HEK293 (cell line): ENCODE results near the gene GABRR1.

Experiments used
- CTCF ChIA-PET: fragments of 350-600 bp; formaldehyde crosslinking; extraction: SDS; loops from one replicate; lab custom pipeline; 2021; ENCODE audit warnings: antibody characterized with exemption; lab: Yijun Ruan, JAX
- POLR2A ChIA-PET: fragments of 300-600 bp; formaldehyde crosslinking; extraction: SDS; loops from one replicate; lab custom pipeline; 2020; ENCODE audit warnings: antibody characterized with exemption, inconsistent platforms; lab: Yijun Ruan, JAX
- H3K27ac ChIP-seq: fragments of 200-500 bp; sonication (Bioruptor generic); 2 replicates; pipeline ENCODE4 v1.5.1; 2014; ENCODE audit warnings: low read depth, low read length, control low read depth, inconsistent platforms; ENCODE audit errors: extremely low read depth
- H3K36me3 ChIP-seq, 2 experiments: fragments of 200-500 bp in 1 of 2; sonication (Bioruptor generic) in 1 of 2; 1 replicate in 1 of 2; 2 replicates in 1 of 2; pipeline ENCODE4 v1.5.1; 2014 to 2017; ENCODE audit warnings: inconsistent platforms in 2 of 2, low read length in 2 of 2; ENCODE audit not compliant: control insufficient read depth in 2 of 2, insufficient read depth in 1 of 2
- H3K4me1 ChIP-seq: fragments of 200-500 bp; sonication (Bioruptor generic); 2 replicates; pipeline ENCODE4 v1.5.1; 2014; ENCODE audit warnings: mild to moderate bottlenecking, low read length, inconsistent platforms; ENCODE audit not compliant: control insufficient read depth, insufficient read depth
- H3K4me3 ChIP-seq: 2 replicates; pipeline ENCODE4 v1.5.1; 2011; ENCODE audit warnings: low read depth, mild to moderate bottlenecking, control low read depth, low read length, moderate library complexity
- H3K9me3 ChIP-seq: fragments of 200-500 bp; sonication (Bioruptor generic); 2 replicates; pipeline ENCODE4 v1.5.1; 2014; ENCODE audit warnings: low read depth, low read length, inconsistent platforms; ENCODE audit not compliant: control insufficient read depth, insufficient read depth
- BCL11A ChIP-seq: fragments of 450-650 bp; formaldehyde crosslinking; IDR thresholded peaks from 2 replicates; pipeline ENCODE4 v1.5.1; 2016; ENCODE audit warnings: low read depth, missing biosample characterization, missing genetic modification characterization
- WT1 ChIP-seq: fragments of 450-650 bp; formaldehyde crosslinking; IDR thresholded peaks from 2 replicates; pipeline ENCODE4 v1.5.1; 2016; ENCODE audit warnings: missing biosample characterization, missing genetic modification characterization
- ZEB2 ChIP-seq: fragments of 450-650 bp; formaldehyde crosslinking; IDR thresholded peaks from 2 replicates; pipeline ENCODE4 v1.5.1; 2016; ENCODE audit warnings: missing biosample characterization, missing genetic modification characterization
- ZIC2 ChIP-seq: fragments of 450-650 bp; formaldehyde crosslinking; IDR thresholded peaks from 2 replicates; pipeline ENCODE4 v1.5.1; 2016; ENCODE audit warnings: missing biosample characterization, missing genetic modification characterization
- ZNF121 ChIP-seq: fragments of 450-650 bp; formaldehyde crosslinking; IDR thresholded peaks from 2 replicates; pipeline ENCODE4 v1.5.1; 2016; ENCODE audit warnings: missing biosample characterization, missing genetic modification characterization
- ZNF473 ChIP-seq: fragments of 450-650 bp; formaldehyde crosslinking; IDR thresholded peaks from 2 replicates; pipeline ENCODE4 v1.5.1; 2017; ENCODE audit warnings: missing biosample characterization, missing genetic modification characterization
- ZNF510 ChIP-seq: fragments of 450-650 bp; formaldehyde crosslinking; IDR thresholded peaks from 2 replicates; pipeline ENCODE4 v1.5.1; 2018; ENCODE audit warnings: mild to moderate bottlenecking, missing genetic modification characterization, missing biosample characterization; ENCODE audit not compliant: insufficient replicate concordance
- ZNF561 ChIP-seq: fragments of 450-650 bp; IDR thresholded peaks from 2 replicates; pipeline ENCODE4 v1.5.1; 2018; ENCODE audit warnings: missing biosample characterization, missing genetic modification characterization, borderline replicate concordance
- ZNF600 ChIP-seq: fragments of 450-650 bp; formaldehyde crosslinking; IDR thresholded peaks from 2 replicates; pipeline ENCODE4 v1.5.1; 2016; ENCODE audit warnings: missing biosample characterization, missing genetic modification characterization
- ZNF785 ChIP-seq: fragments of 450-650 bp; formaldehyde crosslinking; IDR thresholded peaks from 2 replicates; pipeline ENCODE4 v1.5.1; 2016; ENCODE audit warnings: missing biosample characterization, missing genetic modification characterization
- ZSCAN16 ChIP-seq: fragments of 450-650 bp; formaldehyde crosslinking; IDR thresholded peaks from 2 replicates; pipeline ENCODE4 v1.5.1; 2016; ENCODE audit warnings: missing biosample characterization, missing genetic modification characterization
- ZSCAN18 ChIP-seq: fragments of 450-650 bp; formaldehyde crosslinking; IDR thresholded peaks from 2 replicates; pipeline ENCODE4 v1.5.1; 2016; ENCODE audit warnings: missing biosample characterization, missing genetic modification characterization
- TF ChIP-seq, protein P1 (sequence below): fragments of 450-650 bp; formaldehyde crosslinking; IDR thresholded peaks from 2 replicates; pipeline ENCODE4 v1.5.1; 2016; ENCODE audit warnings: missing biosample characterization, missing genetic modification characterization, low read depth
- TF ChIP-seq, protein P2 (sequence below): fragments of 450-650 bp; formaldehyde crosslinking; IDR thresholded peaks from 2 replicates; pipeline ENCODE4 v1.5.1; 2016; ENCODE audit warnings: missing biosample characterization, missing genetic modification characterization
- TF ChIP-seq, protein P3 (sequence below): fragments of 450-650 bp; IDR thresholded peaks from 2 replicates; pipeline ENCODE4 v1.5.1; 2018; ENCODE audit warnings: missing biosample characterization, mild to moderate bottlenecking, missing genetic modification characterization

The GABRR1 gene

GRCh38 chr6:89187504-89187903 lies 29.7 kb downstream of the GABRR1 start:
- Histone ChIP-seq H3K4me1 (no peaks in the 10 kb centered on the region), H3K9me3 (no peaks in the 10 kb centered on the region), H3K27ac (no peak overlapping the region), H3K36me3 (no peaks in the 10 kb centered on the region), H3K4me3 (no peak overlapping the region)
- TF ChIP-seq, protein P1, sequence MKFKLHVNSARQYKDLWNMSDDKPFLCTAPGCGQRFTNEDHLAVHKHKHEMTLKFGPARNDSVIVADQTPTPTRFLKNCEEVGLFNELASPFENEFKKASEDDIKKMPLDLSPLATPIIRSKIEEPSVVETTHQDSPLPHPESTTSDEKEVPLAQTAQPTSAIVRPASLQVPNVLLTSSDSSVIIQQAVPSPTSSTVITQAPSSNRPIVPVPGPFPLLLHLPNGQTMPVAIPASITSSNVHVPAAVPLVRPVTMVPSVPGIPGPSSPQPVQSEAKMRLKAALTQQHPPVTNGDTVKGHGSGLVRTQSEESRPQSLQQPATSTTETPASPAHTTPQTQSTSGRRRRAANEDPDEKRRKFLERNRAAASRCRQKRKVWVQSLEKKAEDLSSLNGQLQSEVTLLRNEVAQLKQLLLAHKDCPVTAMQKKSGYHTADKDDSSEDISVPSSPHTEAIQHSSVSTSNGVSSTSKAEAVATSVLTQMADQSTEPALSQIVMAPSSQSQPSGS (tag by site-specific recombination) = peak; percentile 69
- TF ChIP-seq ZNF473 (tag by site-specific recombination) = no peak
- TF ChIP-seq, protein P2, sequence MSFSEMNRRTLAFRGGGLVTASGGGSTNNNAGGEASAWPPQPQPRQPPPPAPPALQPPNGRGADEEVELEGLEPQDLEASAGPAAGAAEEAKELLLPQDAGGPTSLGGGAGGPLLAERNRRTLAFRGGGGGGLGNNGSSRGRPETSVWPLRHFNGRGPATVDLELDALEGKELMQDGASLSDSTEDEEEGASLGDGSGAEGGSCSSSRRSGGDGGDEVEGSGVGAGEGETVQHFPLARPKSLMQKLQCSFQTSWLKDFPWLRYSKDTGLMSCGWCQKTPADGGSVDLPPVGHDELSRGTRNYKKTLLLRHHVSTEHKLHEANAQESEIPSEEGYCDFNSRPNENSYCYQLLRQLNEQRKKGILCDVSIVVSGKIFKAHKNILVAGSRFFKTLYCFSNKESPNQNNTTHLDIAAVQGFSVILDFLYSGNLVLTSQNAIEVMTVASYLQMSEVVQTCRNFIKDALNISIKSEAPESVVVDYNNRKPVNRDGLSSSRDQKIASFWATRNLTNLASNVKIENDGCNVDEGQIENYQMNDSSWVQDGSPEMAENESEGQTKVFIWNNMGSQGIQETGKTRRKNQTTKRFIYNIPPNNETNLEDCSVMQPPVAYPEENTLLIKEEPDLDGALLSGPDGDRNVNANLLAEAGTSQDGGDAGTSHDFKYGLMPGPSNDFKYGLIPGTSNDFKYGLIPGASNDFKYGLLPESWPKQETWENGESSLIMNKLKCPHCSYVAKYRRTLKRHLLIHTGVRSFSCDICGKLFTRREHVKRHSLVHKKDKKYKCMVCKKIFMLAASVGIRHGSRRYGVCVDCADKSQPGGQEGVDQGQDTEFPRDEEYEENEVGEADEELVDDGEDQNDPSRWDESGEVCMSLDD (tag by site-specific recombination) = no peak
- ChIA-PET POLR2A (no interaction called here), CTCF (interaction anchor here (1.2 kb wide), 1 partner anchor 8 kb away, joined by 3 read pairs; no protein-coding TSS in a partner anchor)

DNA sequence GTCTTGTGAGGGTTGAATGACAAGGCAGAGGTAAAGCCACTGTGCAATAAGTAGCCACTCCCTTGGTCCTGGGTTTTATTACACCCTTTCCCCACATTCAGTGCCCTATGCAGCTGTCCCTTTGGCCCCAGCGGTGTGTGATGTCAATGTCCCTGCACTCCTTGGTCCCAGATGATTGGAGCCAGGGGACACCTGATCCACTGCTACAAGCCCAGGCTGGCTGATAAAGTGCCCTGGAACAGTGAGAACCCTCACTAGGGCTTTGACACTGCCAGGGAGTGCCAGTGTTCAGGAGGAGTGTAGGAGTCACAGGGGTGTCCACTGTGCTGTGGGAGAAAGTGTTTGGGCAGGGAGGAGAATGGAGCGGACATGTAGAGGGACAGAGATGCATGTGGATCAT lies 30.4 kb downstream of the GABRR1 start:
- no peaks in the 10 kb centered on the region for H3K36me3 ChIP-seq
- ChIA-PET CTCF (no interaction called here), POLR2A (no interaction called here)
- H3K4me1 ChIP-seq = no peaks in the 10 kb centered on the region
- H3K9me3 ChIP-seq = no peaks in the 10 kb centered on the region
- TF ChIP-seq BCL11A (tag by site-specific recombination) (no peak), ZNF561 (tag by site-specific recombination) (no peak), ZNF600 (tag by site-specific recombination) (no peak), ZNF121 (tag by site-specific recombination) (no peak), ZEB2 (no peak), ZSCAN16 (tag by site-specific recombination) (no peak), ZIC2 (tag by site-specific recombination) (no peak)
- TF ChIP-seq, protein P3, sequence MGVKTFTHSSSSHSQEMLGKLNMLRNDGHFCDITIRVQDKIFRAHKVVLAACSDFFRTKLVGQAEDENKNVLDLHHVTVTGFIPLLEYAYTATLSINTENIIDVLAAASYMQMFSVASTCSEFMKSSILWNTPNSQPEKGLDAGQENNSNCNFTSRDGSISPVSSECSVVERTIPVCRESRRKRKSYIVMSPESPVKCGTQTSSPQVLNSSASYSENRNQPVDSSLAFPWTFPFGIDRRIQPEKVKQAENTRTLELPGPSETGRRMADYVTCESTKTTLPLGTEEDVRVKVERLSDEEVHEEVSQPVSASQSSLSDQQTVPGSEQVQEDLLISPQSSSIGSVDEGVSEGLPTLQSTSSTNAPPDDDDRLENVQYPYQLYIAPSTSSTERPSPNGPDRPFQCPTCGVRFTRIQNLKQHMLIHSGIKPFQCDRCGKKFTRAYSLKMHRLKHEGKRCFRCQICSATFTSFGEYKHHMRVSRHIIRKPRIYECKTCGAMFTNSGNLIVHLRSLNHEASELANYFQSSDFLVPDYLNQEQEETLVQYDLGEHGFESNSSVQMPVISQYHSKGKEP = no peak
- H3K4me3 ChIP-seq = no peak overlapping the region
- no peak overlapping the region for H3K27ac ChIP-seq

GRCh38 chr6:89184344-89184743 lies 32.8 kb downstream of the GABRR1 start:
- Histone ChIP-seq H3K9me3 (no peaks in the 10 kb centered on the region), H3K4me1 (no peaks in the 10 kb centered on the region), H3K4me3 (no peak overlapping the region), H3K36me3 (no peaks in the 10 kb centered on the region), H3K27ac (no peak overlapping the region)
- ChIA-PET POLR2A (no interaction called here), CTCF (interaction anchor here (0.8 kb wide), 1 partner anchor 50 kb away, joined by 5 read pairs; no protein-coding TSS in a partner anchor)
- no peak for TF ChIP-seq WT1 (tag by site-specific recombination)
- no peak for TF ChIP-seq ZNF785 (tag by site-specific recombination)
- TF ChIP-seq ZNF510 = no peak
- no peak for TF ChIP-seq ZSCAN18 (tag by site-specific recombination)
